Activated gamma-delta T cell treated with Interleukin-2 at 50 U/mL for 16 hours (primary cell): ENCODE data around the gene EPRS1.
"Not testable (repeated sequence)": the region's sequence is repeated elsewhere in the genome, so short reads cannot be mapped to it uniquely, and the experiment has no call there.

Experiments
- DNase-seq: peaks from one replicate; pipeline ENCODE4 v3.0.0-alpha.2; 2020

The EPRS1 gene

GRCh38 chr1:220037810-220038209, 8.5 kb downstream of the EPRS1 start:
- not testable (repeated sequence) for DNase-seq

GRCh38 chr1:220032911-220033310, 13.4 kb downstream of the EPRS1 start:
- DNase-seq: no peak

GRCh38 chr1:220031287-220031686, 15.0 kb downstream of the EPRS1 start:
- no peak for DNase-seq

GRCh38 chr1:220028346-220028895, 17.9 kb downstream of the EPRS1 start:
- DNase-seq: no peak

- no peak for DNase-seq
These were observed 27.2 kb downstream of the EPRS1 start for GRCh38 chr1:220019071-220019470.

- no peak for DNase-seq
These were observed 32.8 kb downstream of the EPRS1 start for GRCh38 chr1:220013497-220013896.

- DNase-seq: no peak
These were observed 34.0 kb downstream of the EPRS1 start for GRCh38 chr1:220012259-220012658.

- DNase-seq: no peak
These were observed 34.7 kb downstream of the EPRS1 start for GRCh38 chr1:220011620-220012019.

- no peak for DNase-seq
These were observed 38.9 kb downstream of the EPRS1 start for GRCh38 chr1:220007438-220007837.

- no peak for DNase-seq
These were observed 40.8 kb downstream of the EPRS1 start for GRCh38 chr1:220005489-220005888.

- DNase-seq: no peak
These were observed 42.5 kb downstream of the EPRS1 start for GRCh38 chr1:220003610-220004299.

- no peak for DNase-seq
These were observed 43.3 kb downstream of the EPRS1 start for GRCh38 chr1:220003015-220003414.

- no peak for DNase-seq
These were observed 45.2 kb downstream of the EPRS1 start for GRCh38 chr1:220001095-220001501.

GRCh38 chr1:219999821-220000220, 46.5 kb downstream of the EPRS1 start:
- DNase-seq: no peak
